ENCODE data around the gene ADCY5.

The ADCY5 gene

DNA sequence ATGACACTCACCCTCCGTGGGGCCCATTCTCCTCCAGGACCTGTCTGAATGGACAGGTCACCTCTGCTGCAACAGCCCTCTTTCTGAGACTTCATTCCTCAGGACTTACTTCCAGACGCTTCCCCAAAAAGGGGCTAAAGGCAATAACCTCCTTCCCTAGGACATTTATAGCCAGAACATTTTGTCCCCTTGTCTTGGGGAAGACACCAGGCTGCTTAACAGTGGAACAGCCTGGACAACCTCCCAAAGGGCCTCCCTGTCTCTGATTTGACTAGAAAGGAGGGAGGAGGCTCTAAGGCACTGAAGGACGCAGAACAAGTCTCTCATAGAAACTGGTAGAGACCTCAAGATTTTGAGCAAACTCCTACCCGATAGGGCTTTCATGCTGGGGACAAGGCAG, 32.7 kb downstream of the ADCY5 start:
- Mint-ChIP-seq H3K27ac (no peak overlapping the region), H3K4me1 (ENCODE audit: low read depth) (no peaks in the 10 kb centered on the region), H3K4me3 (no peak overlapping the region), H3K9me3 (no peaks in the 10 kb centered on the region), H3K27me3 (no peaks in the 10 kb centered on the region), H3K36me3 (ENCODE audit: low read depth) (no peaks in the 10 kb centered on the region)
- intact Hi-C loops (cut with micrococcal nuclease), result no loop called here

DNA sequence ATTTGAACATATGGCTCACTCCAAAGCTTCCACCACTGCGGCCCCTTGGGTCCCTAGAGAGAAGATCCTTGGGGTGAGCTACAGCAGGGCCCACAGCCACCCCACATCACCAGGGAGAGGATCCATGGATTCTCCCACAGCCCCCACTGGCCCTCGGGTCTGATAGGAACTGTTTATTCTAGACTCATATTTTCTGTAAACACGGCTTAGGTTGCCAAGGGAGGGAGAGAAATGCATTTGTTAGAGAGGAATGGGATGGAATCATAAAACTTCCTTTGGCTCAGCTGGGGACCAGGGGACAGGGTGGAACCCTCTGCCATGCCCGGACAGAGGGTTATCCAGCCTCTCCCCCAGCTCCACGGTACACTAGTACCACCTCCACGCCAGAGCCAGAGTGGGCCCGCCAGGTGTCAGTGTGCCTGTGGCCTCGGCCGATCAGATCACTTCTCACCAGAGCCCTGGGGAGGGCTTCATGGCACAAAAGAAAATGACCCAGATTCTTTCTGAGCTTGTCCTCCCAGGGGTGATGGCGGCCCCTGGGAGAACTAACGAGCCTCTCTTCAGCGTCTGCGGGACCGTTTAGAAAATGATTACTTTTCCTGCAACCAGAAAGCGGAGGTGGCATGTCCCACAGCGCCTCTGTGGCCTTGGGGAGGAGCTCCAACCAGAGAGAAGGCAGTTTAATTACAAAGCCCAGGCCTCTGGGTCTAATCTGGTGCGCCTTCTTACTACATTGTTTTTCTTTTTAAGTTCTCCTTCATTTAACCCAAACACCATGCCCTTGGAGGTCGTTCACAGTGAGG, 33.7 kb downstream of the ADCY5 start:
- intact Hi-C loops (cut with micrococcal nuclease), result no loop called here
- Mint-ChIP-seq H3K36me3 (ENCODE audit: low read depth) (no peaks in the 10 kb centered on the region), H3K27me3 (peaks cover 2% of the 10 kb centered on the region), H3K9me3 (no peaks in the 10 kb centered on the region), H3K4me1 (ENCODE audit: low read depth) (no peaks in the 10 kb centered on the region), H3K4me3 (no peak overlapping the region), H3K27ac (no peak overlapping the region)

DNA sequence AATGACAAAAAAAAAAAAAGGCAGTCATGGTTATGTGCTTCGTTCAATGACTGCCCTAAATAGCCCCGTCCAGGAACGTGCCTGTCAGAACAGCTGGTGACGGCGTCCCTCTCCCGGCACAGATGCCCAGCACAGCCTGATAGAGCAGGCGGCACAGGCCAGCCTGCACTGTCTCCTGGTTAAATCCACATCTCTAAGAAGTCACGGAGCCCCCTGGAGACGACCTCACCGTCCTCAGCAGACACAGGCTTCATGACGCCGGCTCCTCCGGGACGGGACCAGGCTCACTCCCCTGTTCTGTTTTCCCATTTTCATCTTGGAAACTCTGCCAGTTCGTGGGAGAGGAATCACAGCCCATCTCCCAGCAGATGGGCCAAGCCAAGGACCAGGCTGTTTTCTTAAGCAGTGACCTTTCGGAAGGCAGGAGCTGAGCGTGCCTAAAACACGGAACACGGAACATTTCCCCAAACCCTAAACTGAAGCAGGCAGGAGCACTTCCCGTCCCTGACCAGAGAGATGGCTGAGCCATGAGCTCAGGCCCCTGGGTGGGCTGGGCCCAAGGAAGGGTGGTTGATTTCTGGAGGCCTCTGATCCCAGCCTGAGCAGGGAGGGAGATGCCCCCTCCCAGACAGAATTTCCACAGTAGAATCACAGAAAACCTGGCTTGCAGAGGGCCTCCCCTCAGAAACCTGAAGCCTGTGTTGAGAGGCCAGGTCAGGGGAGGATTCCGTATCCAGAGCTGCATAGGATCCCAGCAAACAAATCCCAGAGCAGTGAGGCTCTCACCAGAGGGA, 35.9 kb downstream of the ADCY5 start:
- intact Hi-C loops (cut with micrococcal nuclease), result no loop called here
- Mint-ChIP-seq H3K27ac (no peak overlapping the region), H3K4me3 (no peak overlapping the region), H3K9me3 (no peaks in the 10 kb centered on the region), H3K4me1 (ENCODE audit: low read depth) (no peaks in the 10 kb centered on the region), H3K36me3 (ENCODE audit: low read depth) (no peaks in the 10 kb centered on the region), H3K27me3 (peaks cover 2% of the 10 kb centered on the region)

DNA sequence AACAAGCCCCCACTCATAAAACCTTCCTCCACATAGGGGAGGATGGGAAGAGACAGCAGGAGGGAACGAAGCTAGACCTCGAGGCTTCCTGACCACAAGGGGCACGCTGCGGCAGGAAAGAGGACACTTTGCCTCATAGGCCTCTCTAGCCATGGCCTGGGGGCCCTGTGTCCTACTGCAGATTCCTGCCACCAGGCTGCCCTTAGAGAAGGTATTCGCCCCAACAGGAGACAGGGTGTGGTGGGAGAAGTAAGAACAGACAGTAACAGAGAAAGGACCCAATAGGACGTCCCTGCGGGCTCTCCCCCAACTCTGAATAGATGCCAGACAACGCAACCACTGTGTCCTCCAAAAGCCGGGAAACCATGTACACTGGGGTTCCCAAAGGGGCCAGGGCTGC, 36.8 kb downstream of the ADCY5 start:
- H3K27me3 Mint-ChIP-seq, result peaks cover 2% of the 10 kb centered on the region
- H3K9me3 Mint-ChIP-seq, result no peaks in the 10 kb centered on the region
- H3K4me1 Mint-ChIP-seq (ENCODE audit: low read depth), result no peaks in the 10 kb centered on the region
- H3K4me3 Mint-ChIP-seq, result no peak overlapping the region
- H3K36me3 Mint-ChIP-seq (ENCODE audit: low read depth), result no peaks in the 10 kb centered on the region
- H3K27ac Mint-ChIP-seq, result no peak overlapping the region
- intact Hi-C loops (cut with micrococcal nuclease), result no loop called here

DNA sequence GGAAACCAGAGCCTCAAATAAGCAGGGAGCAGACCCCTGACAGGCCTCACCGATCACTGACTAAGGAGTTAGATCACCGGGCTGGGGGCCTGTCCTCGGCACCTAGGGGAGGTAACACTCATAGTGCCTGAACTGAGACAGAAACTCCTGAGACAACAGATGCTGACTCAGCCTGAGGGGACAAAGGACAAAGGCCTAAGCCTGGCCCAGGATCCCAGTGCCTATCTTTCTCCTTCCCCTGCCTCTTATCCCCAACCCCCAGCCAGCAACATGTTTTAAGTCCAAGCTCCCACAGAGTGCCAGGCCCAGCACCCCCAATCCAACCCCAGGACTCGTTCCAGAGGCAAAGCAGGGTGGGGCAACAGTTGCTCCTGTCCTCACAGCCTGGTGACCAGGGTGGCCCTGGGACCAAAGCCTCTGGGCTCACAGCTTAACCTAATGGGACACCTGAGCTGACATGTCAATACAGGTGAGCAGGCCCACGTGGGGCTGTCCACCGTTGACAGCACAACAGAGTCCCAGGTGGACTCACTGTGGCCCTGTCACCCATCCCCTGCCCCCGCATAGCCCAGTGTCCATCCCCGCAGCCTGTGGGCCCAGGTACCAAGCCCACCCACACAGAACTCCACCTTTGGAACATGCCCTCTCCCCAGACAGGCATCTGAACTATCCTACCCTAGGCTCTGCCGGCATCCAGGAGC, 37.4 kb downstream of the ADCY5 start:
- intact Hi-C loops (cut with micrococcal nuclease), result no loop called here
- Mint-ChIP-seq H3K27ac (no peak overlapping the region), H3K4me1 (ENCODE audit: low read depth) (no peaks in the 10 kb centered on the region), H3K9me3 (no peaks in the 10 kb centered on the region), H3K27me3 (peaks cover 2% of the 10 kb centered on the region), H3K36me3 (ENCODE audit: low read depth) (no peaks in the 10 kb centered on the region), H3K4me3 (no peak overlapping the region)

DNA sequence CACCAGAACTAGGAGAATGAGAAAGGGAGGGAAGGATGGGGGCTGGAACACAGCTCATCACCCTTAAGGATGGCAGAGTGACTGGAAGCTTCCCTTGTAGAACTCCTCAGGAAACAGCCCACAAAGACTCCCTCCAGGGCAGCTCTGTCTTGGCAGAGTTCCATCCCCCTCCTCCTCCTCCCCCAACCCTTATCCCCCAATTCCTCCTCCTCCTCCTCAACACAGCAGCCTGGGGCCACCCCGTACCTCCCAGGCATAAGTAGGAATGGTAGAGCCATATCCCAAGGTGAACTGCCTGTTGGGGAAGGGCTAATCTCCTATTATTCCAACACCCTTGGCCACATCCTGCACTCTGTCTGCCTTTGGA, 38.8 kb downstream of the ADCY5 start:
- no peak overlapping the region for H3K4me3 Mint-ChIP-seq

DNA sequence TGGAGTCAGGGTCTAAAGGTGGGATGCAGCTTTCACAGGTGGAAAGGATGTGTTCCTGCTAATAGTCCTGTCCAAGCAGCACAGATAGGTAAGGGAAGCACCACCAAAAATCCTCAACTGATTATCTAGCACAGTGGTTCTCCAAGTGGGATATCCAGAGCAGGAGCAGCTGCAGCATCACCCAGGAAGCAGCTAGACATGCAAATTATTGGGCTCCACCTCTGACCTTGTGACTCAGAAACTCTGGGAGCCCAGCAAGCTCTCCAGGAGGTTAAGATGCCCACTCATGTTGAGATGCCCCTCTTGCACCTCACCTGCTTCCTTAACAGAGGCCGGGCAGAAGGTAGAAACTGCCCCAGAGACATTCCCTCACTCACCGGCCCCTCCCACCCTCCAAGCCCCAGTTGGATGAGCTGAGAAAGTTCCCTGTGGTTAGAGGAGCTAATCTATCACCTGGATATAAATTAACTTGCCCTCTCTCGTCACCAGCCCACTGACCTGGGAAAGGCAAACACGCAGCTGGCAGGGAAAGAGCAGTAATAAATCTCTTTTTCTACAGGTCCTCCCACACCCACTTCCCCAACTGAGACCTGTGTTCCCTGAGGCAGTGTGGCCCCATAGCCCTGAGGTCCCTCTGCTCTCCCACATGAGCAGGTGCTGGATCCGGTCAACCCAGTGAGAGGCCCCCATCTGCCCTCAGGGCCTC, 39.3 kb downstream of the ADCY5 start:
- Mint-ChIP-seq H3K9me3 (no peaks in the 10 kb centered on the region), H3K4me3 (no peak overlapping the region), H3K4me1 (ENCODE audit: low read depth) (no peaks in the 10 kb centered on the region), H3K27me3 (peaks cover 2% of the 10 kb centered on the region), H3K27ac (no peak overlapping the region), H3K36me3 (ENCODE audit: low read depth) (no peaks in the 10 kb centered on the region)
- intact Hi-C loops (cut with micrococcal nuclease), result no loop called here

More for the DNA sequence above, 38.8 kb downstream of the ADCY5 start:
- intact Hi-C loops (cut with micrococcal nuclease), result no loop called here
- no peaks in the 10 kb centered on the region for H3K36me3 Mint-ChIP-seq (ENCODE audit: low read depth)
- no peaks in the 10 kb centered on the region for H3K9me3 Mint-ChIP-seq
- no peak overlapping the region for H3K27ac Mint-ChIP-seq
- no peaks in the 10 kb centered on the region for H3K4me1 Mint-ChIP-seq (ENCODE audit: low read depth)
- H3K27me3 Mint-ChIP-seq, result peaks cover 2% of the 10 kb centered on the region

DNA sequence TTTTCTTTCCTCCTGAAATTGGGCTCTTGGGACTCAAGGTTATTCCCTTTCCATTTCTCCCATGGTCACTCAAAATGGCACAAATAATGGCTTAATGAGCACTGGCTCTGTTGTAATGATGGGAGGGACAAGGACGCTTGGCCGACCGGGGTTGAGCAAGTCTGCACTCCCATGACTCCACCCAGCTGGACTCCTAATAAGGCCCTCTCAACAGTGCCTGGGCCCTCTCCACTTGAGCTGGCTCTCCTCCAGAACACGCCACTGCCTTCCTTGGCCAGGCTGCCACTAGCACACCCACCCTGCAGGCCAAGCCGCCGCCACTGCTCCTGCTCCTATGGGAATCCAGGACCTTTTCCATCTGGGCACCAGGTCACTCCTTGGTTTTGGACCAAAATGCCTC, 42.3 kb downstream of the ADCY5 start:
- Mint-ChIP-seq H3K27ac (no peak overlapping the region), H3K4me1 (ENCODE audit: low read depth) (no peaks in the 10 kb centered on the region), H3K9me3 (no peaks in the 10 kb centered on the region), H3K36me3 (ENCODE audit: low read depth) (no peaks in the 10 kb centered on the region), H3K4me3 (no peak overlapping the region), H3K27me3 (peaks cover 2% of the 10 kb centered on the region)
- intact Hi-C loops (cut with micrococcal nuclease), result no loop called here

DNA sequence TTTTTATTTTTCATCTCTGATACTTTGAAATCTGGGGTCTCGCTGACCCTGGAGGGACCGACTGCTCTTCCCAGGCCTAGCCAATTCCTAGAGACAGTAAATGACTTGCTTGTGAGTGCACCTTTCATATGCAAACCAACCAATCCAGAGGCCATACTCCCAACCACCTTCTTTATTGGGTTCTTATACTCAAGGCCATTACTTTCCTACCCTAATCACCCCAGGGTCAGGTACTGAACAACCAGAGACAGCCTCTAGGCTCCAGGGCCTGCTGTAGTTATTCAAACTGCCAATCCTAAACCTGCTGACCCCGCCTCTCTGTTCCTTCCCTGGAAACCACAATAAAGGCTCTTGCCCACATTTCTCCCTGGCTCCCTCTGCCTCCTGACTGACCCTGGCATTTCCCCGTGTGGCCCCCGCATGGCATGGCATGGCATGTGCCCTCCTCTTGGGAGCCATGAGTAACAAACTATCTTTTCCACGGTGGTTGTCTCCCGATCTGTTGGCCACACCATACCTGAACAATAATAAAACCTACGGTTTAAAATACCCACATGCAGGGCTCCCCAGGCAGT, 42.9 kb downstream of the ADCY5 start:
- intact Hi-C loops (cut with micrococcal nuclease), result no loop called here
- Mint-ChIP-seq H3K36me3 (ENCODE audit: low read depth) (no peaks in the 10 kb centered on the region), H3K27me3 (peaks cover 2% of the 10 kb centered on the region), H3K27ac (no peak overlapping the region), H3K4me1 (ENCODE audit: low read depth) (no peaks in the 10 kb centered on the region), H3K4me3 (no peak overlapping the region), H3K9me3 (no peaks in the 10 kb centered on the region)

DNA sequence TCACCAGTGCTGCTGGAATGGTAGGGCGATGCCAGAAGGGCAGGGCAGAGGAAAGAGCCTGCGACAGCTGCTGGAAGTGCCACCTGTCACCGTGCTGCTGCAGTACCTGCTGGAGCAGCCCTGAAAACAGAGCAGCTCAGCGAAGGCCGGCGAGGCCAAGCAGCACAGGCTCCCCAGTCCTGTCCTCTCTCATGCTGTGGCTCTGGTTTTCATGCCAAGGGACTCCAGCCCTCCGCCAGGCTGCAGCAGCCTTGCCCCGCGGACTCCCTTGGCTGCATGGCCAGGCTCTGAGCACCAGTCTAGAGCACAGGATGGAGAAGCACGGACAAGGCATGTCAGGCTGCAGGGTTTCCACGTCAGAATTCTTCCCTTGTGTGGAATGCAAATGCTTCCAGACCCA, 43.9 kb downstream of the ADCY5 start:
- Mint-ChIP-seq H3K27me3 (no peaks in the 10 kb centered on the region), H3K36me3 (ENCODE audit: low read depth) (no peaks in the 10 kb centered on the region), H3K4me3 (no peak overlapping the region), H3K9me3 (no peaks in the 10 kb centered on the region), H3K27ac (no peak overlapping the region), H3K4me1 (ENCODE audit: low read depth) (no peaks in the 10 kb centered on the region)
- intact Hi-C loops (cut with micrococcal nuclease), result no loop called here

DNA sequence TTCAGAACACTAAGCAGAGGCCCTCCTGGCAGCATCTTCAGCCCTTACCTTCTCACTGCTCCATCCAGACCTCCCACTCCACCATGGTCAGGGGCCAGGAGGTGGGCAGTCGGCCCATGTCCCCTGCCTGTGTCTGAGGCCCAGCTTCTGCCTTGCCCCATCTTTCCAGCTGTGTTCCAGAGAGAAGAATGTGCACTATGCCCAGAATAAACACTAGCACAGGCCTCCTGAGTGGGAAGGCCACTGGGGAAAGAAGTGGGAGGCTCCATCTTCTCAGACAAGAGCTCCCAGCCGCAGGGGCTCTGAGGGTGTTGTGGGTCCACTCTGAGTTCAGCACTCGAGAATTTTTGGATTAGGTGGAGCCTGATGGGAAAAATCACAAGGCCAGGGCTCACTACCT, 44.5 kb downstream of the ADCY5 start:
- Mint-ChIP-seq H3K27ac (no peak overlapping the region), H3K4me3 (no peak overlapping the region), H3K9me3 (no peaks in the 10 kb centered on the region), H3K36me3 (ENCODE audit: low read depth) (no peaks in the 10 kb centered on the region), H3K27me3 (no peaks in the 10 kb centered on the region), H3K4me1 (ENCODE audit: low read depth) (no peaks in the 10 kb centered on the region)
- intact Hi-C loops (cut with micrococcal nuclease), result no loop called here

DNA sequence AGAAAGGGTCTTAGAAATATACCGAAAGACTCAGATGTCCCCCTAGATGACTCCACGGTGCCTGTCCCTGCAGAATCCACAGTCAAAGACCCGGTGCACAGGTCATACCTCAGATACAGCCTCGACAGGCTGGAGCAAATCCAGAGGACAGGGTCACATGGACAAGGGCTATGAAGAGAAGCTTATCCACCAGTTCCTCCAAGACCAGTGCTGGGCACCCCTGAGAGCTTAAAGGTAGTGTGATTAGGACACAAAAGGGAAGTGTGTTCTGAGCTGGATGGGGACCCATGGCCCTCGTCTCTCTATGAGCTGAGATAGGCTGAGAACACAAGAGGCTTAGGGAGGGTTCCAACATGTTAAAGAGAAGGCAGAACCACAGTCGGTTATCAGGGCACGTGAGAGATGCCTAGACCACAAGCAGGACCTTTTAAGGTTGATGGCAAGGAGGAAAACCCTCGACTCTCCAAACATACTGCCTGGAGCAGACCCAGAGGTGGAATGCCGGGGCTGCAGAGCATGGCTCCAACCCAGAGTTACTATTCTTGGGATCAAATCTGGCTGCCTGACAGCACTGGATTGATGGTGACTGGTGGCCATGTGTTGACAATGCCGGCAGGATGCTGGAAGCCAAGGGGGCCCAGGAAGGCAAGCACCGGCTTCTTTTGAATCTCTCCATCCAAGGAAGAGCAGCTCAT, 46.9 kb downstream of the ADCY5 start:
- intact Hi-C loops (cut with micrococcal nuclease), result no loop called here

DNA sequence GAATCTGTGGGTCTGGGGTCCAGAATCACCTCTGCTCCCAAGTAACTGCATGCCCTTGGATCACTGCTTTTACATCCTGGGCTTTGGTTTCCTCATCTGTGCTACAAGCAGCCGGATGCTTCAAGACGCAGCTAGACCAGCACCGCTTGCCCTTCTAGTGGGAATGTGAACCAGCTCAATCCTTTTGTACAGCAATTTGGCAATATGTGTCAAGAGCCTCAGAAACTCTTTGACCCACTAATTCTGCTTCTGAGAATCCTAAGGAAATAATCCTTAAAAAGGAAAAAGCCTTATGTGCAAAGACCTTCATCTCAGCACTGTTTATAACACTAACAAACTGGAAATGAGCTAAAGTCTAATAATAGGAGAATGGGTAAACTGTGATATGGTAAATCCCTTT, 48.7 kb downstream of the ADCY5 start:
- Mint-ChIP-seq H3K27ac (no peak overlapping the region), H3K36me3 (ENCODE audit: low read depth) (no peaks in the 10 kb centered on the region), H3K4me1 (ENCODE audit: low read depth) (no peaks in the 10 kb centered on the region), H3K27me3 (peaks cover 14% of the 10 kb centered on the region), H3K9me3 (no peaks in the 10 kb centered on the region), H3K4me3 (no peak overlapping the region)
- intact Hi-C loops (cut with micrococcal nuclease), result no loop called here

More for the DNA sequence above, 46.9 kb downstream of the ADCY5 start:
- H3K27me3 Mint-ChIP-seq, result peaks cover 8% of the 10 kb centered on the region
- H3K4me1 Mint-ChIP-seq (ENCODE audit: low read depth), result no peaks in the 10 kb centered on the region
- no peaks in the 10 kb centered on the region for H3K36me3 Mint-ChIP-seq (ENCODE audit: low read depth)
- no peak overlapping the region for H3K4me3 Mint-ChIP-seq
- H3K9me3 Mint-ChIP-seq, result no peaks in the 10 kb centered on the region
- no peak overlapping the region for H3K27ac Mint-ChIP-seq
